CD14-positive monocyte (primary cell): ENCODE measurements around the gene WDR38. TPM values are rescaled to one million over a fixed set of nuclear protein-coding genes. Genes with fewer than 3 reads are reported as not detected.
"Not testable (repeated sequence)": the region's sequence is repeated elsewhere in the genome, so short reads cannot be mapped to it uniquely, and the experiment has no call there.

Experiments used
- DNase-seq, 3 donors: peaks; one replicate each; pipeline ENCODE4 v3.0.0-alpha.2; 2011 to 2022
- H2AFZ ChIP-seq: 2 replicates; pipeline ENCODE4 v1.6.0; 2012; ENCODE audit warnings: mild to moderate bottlenecking, low read depth, low read length, inconsistent platforms; ENCODE audit not compliant: insufficient read depth, poor library complexity, severe bottlenecking
- H3K27ac ChIP-seq, 2 donors: 1 replicate in 1 of 2; 2 replicates in 1 of 2; pipeline ENCODE4 v1.5.1; 2012 to 2013; ENCODE audit warnings: low read length in 2 of 2, control low read depth in 1 of 2, inconsistent platforms in 1 of 2, low read depth in 1 of 2, mild to moderate bottlenecking in 1 of 2
- H3K27me3 ChIP-seq, 2 donors: one replicate each; pipeline versions ENCODE4 v1.6.0 to v1.6.1; 2011 to 2013; ENCODE audit warnings: low read length in 2 of 2; ENCODE audit not compliant: control insufficient read depth in 2 of 2, insufficient read depth in 2 of 2
- H3K36me3 ChIP-seq, 2 donors: replicated peaks in 1 of 2; 1 replicate in 1 of 2; 2 replicates in 1 of 2; pipeline versions ENCODE4 v1.5.1 to v1.6.1; 2012 to 2013; ENCODE audit warnings: low read length in 2 of 2, control low read depth in 1 of 2, inconsistent platforms in 1 of 2, mild to moderate bottlenecking in 1 of 2; ENCODE audit not compliant: insufficient read depth in 2 of 2, control insufficient read depth in 1 of 2
- H3K4me1 ChIP-seq, 2 donors: 1 replicate in 1 of 2; 2 replicates in 1 of 2; pipeline versions ENCODE4 v1.5.1 to v1.6.1; 2012 to 2013; ENCODE audit warnings: low read length in 2 of 2, control low read depth in 1 of 2, inconsistent platforms in 1 of 2, mild to moderate bottlenecking in 1 of 2, moderate library complexity in 1 of 2; ENCODE audit not compliant: insufficient read depth in 2 of 2, control insufficient read depth in 1 of 2
- H3K4me2 ChIP-seq: replicated peaks from 2 replicates; pipeline ENCODE3; 2012; ENCODE audit warnings: low read length, moderate library complexity, mild to moderate bottlenecking; ENCODE audit not compliant: poor library complexity, severe bottlenecking; ENCODE audit errors: extremely low read depth
- H3K4me3 ChIP-seq, 3 experiments: fragments of 200-600 bp in 1 of 3; sonication (generic) in 1 of 3; replicated peaks in 1 of 3; 1 replicate in 2 of 3; 2 replicates in 1 of 3; pipeline ENCODE4 v1.5.1; 2011 to 2013; ENCODE audit warnings: low read length in 3 of 3, mild to moderate bottlenecking in 3 of 3, control low read depth in 2 of 3, low read depth in 2 of 3, inconsistent platforms in 1 of 3, moderate library complexity in 1 of 3
- H3K79me2 ChIP-seq: 2 replicates; pipeline ENCODE4 v1.6.0; 2012; ENCODE audit warnings: mild to moderate bottlenecking, control low read depth, inconsistent platforms, low read length, moderate library complexity; ENCODE audit not compliant: insufficient read depth
- H3K9ac ChIP-seq: 2 replicates; pipeline ENCODE4 v1.6.0; 2017; ENCODE audit warnings: low read length, mild to moderate bottlenecking; ENCODE audit not compliant: insufficient read depth, poor library complexity, severe bottlenecking
- H3K9me3 ChIP-seq, 2 donors: replicated peaks in 1 of 2; 1 replicate in 1 of 2; 2 replicates in 1 of 2; pipeline versions ENCODE4 v1.5.1 to v1.6.1; 2012 to 2013; ENCODE audit warnings: low read length in 2 of 2, control low read depth in 1 of 2; ENCODE audit not compliant: control insufficient read depth in 1 of 2, insufficient read depth in 1 of 2
- H4K20me1 ChIP-seq: 2 replicates; pipeline ENCODE4 v1.6.0; 2012; ENCODE audit warnings: mild to moderate bottlenecking, low read length, control low read depth, moderate library complexity; ENCODE audit not compliant: insufficient read depth
- H3K27ac Mint-ChIP-seq, 7 donors: one replicate each; pipeline ENCODE4 v1.8.0; 2020; ENCODE audit warnings: mild to moderate bottlenecking in 7 of 7, mixed read lengths in 7 of 7, moderate library complexity in 6 of 7, inconsistent platforms in 2 of 7
- H3K27me3 Mint-ChIP-seq, 3 donors: one replicate each; pipeline ENCODE4 v1.8.0; 2021 to 2022; ENCODE audit warnings: low read depth in 3 of 3, mild to moderate bottlenecking in 3 of 3, mixed read lengths in 3 of 3, moderate library complexity in 3 of 3, inconsistent platforms in 1 of 3
- H3K36me3 Mint-ChIP-seq, 2 donors: one replicate each; pipeline ENCODE4 v1.8.0; 2020; ENCODE audit warnings: mixed read lengths in 2 of 2, inconsistent platforms in 1 of 2, mild to moderate bottlenecking in 1 of 2
- H3K4me1 Mint-ChIP-seq: one replicate; pipeline ENCODE4 v1.8.0; 2020; ENCODE audit warnings: mild to moderate bottlenecking, mixed read lengths
- H3K4me3 Mint-ChIP-seq, 2 donors: one replicate each; pipeline ENCODE4 v1.8.0; 2020; ENCODE audit warnings: mild to moderate bottlenecking in 2 of 2, mixed read lengths in 2 of 2, moderate library complexity in 1 of 2
- H3K9me3 Mint-ChIP-seq, 7 donors: one replicate each; pipeline ENCODE4 v1.8.0; 2020 to 2022; ENCODE audit warnings: mixed read lengths in 7 of 7, mild to moderate bottlenecking in 6 of 7, moderate library complexity in 6 of 7, inconsistent platforms in 2 of 7
- CTCF ChIP-seq: fragments of 200-600 bp; IDR thresholded peaks from one replicate; pipeline ENCODE4 v1.8.0; 2022; ENCODE audit warnings: antibody characterized with exemption, mild to moderate bottlenecking
- WGBS: methylation state at CpG from one replicate; pipeline ENCODE4 v1.1.5; 2013; ENCODE audit warnings: missing lambda C conversion rate; ENCODE audit not compliant: insufficient coverage; 5-methylcytosine and 5-hydroxymethylcytosine counted together
- intact Hi-C, 2 donors: fragments of 100-400 bp; cut with micrococcal nuclease; formaldehyde crosslinking; loops; one replicate each; pipeline versions ENCODE4 v1.15.0 to v1.15.1; 2023
- polyA plus RNA-seq, 3 donors: library from polyadenylated mRNA; depleted of rRNA in 1 of 3; unstranded in 2 of 3; stranded (reverse) in 1 of 3; fragments of 300-500 nt in 2 of 3; fragments of >200 nt in 1 of 3; fragmentation: Illumina TruSeq in 2 of 3; gene quantifications; 1 replicate in 2 of 3; 2 replicates in 1 of 3; pipeline ENCODE4 v1.2.3, GENCODE V29; 2012 to 2021

WDR38 gene
- polyA plus RNA-seq, 3 donors, result not detected

DNA sequence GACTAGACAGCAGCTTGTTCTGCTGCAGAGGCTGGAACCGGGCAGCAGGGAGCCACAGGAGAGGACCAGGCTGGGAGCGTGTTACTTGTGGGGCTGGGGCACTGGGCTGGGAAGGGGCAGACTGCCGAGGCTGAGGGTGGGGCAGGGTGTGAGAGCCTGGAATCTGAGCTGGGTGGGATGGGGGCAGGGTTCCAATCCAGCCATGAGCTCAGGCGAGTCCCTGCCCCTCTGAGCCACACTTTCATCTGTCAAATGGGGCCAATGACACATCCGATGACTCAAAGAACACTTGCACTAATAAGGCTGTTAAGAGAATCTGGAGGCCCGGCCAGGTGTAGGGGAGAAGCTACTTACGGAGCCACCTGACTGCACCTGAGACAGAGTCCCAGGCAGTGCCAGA, 18.7 kb upstream of the WDR38 start:
- H3K36me3 ChIP-seq, result no peaks in the 10 kb centered on the region
- H3K4me1 Mint-ChIP-seq, result peaks cover 12% of the 10 kb centered on the region
- H3K79me2 ChIP-seq, result no peaks in the 10 kb centered on the region
- peaks cover 0 to 12% of the 10 kb centered on the region in 2 donors for H3K27me3 ChIP-seq
- no peak overlapping the region for H2AFZ ChIP-seq
- H3K4me3 ChIP-seq, result no peak overlapping the region
- H3K4me3 Mint-ChIP-seq, result no peak overlapping the region
- 89% methylated on average over 7 of the region's 7 CpGs for WGBS
- H3K4me1 ChIP-seq, result peaks cover 9 to 18% of the 10 kb centered on the region in 2 donors
- H3K4me2 ChIP-seq, result no peak overlapping the region
- H3K9ac ChIP-seq, result no peak overlapping the region
- peak overlapping the region in 1 of 7 donors; percentile 28 for H3K27ac Mint-ChIP-seq
- H3K9me3 Mint-ChIP-seq, result peaks cover 0 to 6% (median 4%) of the 10 kb centered on the region in 7 donors
- TF ChIP-seq CTCF, result no peak
- intact Hi-C loops, result no loop called here
- H3K27ac ChIP-seq, result no peak overlapping the region
- no peak for DNase-seq
- no peaks in the 10 kb centered on the region for H3K9me3 ChIP-seq
- peaks cover 0 to 5% of the 10 kb centered on the region in 2 donors for H3K36me3 Mint-ChIP-seq
- no peaks in the 10 kb centered on the region for H4K20me1 ChIP-seq
- H3K27me3 Mint-ChIP-seq, result peaks cover 10 to 27% (median 22%) of the 10 kb centered on the region in 3 donors

- Histone ChIP-seq H3K4me1 (peaks cover 9 to 18% of the 10 kb centered on the region in 2 donors), H4K20me1 (no peaks in the 10 kb centered on the region), H3K9ac (no peak overlapping the region), H3K79me2 (no peaks in the 10 kb centered on the region), H3K4me2 (no peak overlapping the region), H3K9me3 (no peaks in the 10 kb centered on the region), H2AFZ (no peak overlapping the region), H3K4me3 (no peak overlapping the region), H3K36me3 (no peaks in the 10 kb centered on the region), H3K27me3 (peaks cover 0 to 12% of the 10 kb centered on the region in 2 donors), H3K27ac (no peak overlapping the region)
- Mint-ChIP-seq H3K27ac (no peak overlapping the region), H3K27me3 (peaks cover 10 to 28% (median 26%) of the 10 kb centered on the region in 3 donors), H3K36me3 (peaks cover 0 to 5% of the 10 kb centered on the region in 2 donors), H3K9me3 (peaks cover 0 to 6% (median 4%) of the 10 kb centered on the region in 7 donors), H3K4me1 (peaks cover 12% of the 10 kb centered on the region), H3K4me3 (no peak overlapping the region)
- intact Hi-C loops, result no loop called here
- 63% methylated on average over 8 of the region's 13 CpGs for WGBS
- TF ChIP-seq CTCF, result no peak
- DNase-seq, result no peak
Observed at GRCh38 chr9:124835026-124835557, 18.2 kb upstream of the WDR38 start.

DNA sequence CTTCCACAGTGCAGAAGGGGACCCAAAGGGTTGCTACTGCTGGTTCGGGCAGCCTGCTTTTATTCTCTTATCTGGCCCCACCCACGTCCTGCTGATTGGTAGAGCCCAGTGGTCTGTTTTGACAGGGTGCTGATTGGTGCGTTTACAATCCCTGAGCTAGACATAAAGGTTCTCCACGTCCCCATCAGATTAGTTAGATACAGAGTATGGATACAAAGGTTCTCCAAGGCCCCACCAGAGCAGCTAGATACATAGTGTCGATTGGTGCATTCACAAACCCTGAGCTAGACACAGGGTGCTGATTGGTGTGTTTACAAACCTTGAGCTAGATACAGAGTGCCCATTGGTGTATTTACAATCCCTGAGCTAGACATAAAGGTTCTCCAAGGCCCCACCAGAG, 15.1 kb upstream of the WDR38 start:
- WGBS, result 100% methylated on average over 1 of the region's 5 CpGs
- H3K4me1 Mint-ChIP-seq, H3K36me3 ChIP-seq, H3K9ac ChIP-seq, H3K4me3 ChIP-seq, H3K4me2 ChIP-seq, H2AFZ ChIP-seq, H4K20me1 ChIP-seq, H3K27ac ChIP-seq, H3K79me2 ChIP-seq, H3K9me3 ChIP-seq, H3K4me1 ChIP-seq, H3K27ac Mint-ChIP-seq, H3K9me3 Mint-ChIP-seq, DNase-seq, H3K36me3 Mint-ChIP-seq, intact Hi-C loops: not testable (repeated sequence)
- H3K27me3 ChIP-seq, result peaks cover 0 to 12% of the 10 kb centered on the region in 2 donors
- Mint-ChIP-seq H3K27me3 (peaks cover 10 to 32% (median 28%) of the 10 kb centered on the region in 3 donors), H3K4me3 (peak overlapping the region; percentile 44 to 50)
